GM19099 (cell line): ENCODE measurements around the gene CHMP2A.
A peak's percentile ranks its signal among the peaks of the same experiment; 100 is the strongest.

Experiments
- POLR2A ChIP-seq: IDR thresholded peaks from 3 replicates; pipeline ENCODE4 v1.6.1; 2011; ENCODE audit warnings: low read depth; ENCODE audit not compliant: insufficient read length; ENCODE audit errors: extremely low read depth

Gene CHMP2A

DNA sequence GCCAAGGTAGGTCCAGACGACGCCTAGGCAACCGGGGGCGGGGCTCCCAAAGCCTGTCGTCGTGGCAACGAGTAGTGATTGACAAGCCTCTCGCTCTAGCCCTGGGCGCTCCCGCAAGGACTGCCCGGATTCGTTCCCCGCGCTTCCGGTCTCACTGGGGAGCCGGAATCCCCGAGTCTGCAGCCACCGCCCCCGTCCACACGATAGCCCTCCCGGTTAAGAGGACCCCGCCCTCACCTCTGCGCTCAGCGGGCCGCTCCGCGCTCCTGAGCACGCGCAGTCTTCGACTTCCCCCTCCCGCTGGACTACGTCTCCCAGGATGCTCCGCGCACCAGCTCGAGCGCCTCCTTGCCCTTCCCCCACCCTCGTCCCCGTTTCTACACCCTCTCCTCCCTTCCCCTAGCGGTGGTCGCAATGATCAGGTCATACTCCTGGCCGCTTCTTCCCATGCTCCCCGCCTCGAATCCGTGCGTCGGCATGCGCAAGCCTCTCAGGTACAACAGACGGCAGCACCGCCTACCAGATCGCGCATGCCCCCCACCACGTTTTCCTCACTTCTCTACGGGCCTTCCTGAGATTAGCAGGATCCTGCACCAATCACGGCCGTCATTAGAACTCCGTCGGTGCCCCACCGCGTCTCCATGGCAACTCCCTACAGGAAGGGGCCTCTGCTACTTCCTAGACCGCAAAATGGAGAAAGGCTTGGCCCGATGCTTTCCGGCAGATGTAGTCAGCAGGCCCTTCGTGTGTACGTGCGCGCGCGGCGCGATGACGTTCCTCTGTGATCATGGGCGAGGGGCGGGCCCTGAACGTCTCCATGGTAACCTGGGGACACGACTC, 18.1 kb upstream of the CHMP2A start, which contains the start of gene MZF1:
Gene MZF1, minus strand, starts transcription at position 518 of the 840 bp plus-strand sequence. CDS start 1,946 bp downstream, outside the sequence.
- TF ChIP-seq POLR2A = peak; percentile 40

DNA sequence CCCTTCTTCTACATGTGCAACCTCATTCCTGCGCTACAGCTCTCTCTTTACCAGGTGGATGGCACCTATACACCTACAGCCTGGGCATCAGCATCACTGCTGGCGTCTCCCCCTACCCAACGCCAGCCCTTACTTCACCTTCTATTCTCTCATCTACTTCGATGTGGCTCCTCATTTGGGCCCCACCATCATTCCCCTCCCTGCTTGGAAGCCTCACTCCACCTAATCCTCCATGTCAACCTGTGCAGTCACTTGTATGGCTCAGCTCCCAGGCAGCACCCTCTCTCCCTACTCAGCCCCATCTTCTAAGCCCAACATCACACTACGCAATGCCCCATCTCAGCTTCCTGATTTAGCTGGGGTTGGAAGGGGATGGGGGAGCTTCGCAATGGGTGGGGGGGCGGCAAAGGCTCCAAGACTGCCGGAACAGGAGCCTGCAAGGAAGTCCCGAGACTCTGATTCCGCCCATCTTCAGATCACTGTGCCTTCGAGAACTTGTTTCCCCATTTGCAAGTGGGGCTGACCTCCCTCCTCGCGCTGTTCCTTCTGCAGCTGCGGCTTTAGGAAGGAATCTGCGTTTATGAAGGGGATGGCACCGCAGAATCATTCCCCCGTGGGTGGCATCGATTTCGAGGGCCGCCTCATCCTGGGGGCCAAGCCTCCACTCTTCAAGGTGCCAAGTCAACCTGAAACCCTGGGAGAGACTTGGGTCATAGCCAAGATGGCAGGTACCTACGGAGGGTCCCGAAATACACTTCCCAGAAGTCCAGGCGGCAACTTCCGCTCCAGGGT, 17.3 kb upstream of the CHMP2A start:
- TF ChIP-seq POLR2A = peak; percentile 53

DNA sequence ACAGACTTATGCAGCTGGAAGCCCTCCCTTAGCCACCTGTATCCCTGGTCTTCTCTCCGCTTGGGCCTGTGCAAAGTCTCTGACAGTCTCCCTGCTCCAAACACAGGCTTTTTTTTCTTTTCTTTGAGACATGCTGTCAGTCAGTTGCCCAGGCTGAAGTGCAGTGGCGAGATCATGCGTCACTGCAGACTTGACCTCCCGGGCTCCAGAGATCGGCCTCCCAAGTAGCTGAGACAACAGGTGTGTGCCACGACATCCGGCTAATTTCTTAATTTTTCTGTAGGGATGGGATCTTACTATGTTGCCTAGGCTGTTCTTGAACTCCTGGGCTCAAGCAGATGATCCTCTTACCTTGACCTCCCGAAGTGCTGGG, 16.7 kb upstream of the CHMP2A start:
- TF ChIP-seq POLR2A = no peak

DNA sequence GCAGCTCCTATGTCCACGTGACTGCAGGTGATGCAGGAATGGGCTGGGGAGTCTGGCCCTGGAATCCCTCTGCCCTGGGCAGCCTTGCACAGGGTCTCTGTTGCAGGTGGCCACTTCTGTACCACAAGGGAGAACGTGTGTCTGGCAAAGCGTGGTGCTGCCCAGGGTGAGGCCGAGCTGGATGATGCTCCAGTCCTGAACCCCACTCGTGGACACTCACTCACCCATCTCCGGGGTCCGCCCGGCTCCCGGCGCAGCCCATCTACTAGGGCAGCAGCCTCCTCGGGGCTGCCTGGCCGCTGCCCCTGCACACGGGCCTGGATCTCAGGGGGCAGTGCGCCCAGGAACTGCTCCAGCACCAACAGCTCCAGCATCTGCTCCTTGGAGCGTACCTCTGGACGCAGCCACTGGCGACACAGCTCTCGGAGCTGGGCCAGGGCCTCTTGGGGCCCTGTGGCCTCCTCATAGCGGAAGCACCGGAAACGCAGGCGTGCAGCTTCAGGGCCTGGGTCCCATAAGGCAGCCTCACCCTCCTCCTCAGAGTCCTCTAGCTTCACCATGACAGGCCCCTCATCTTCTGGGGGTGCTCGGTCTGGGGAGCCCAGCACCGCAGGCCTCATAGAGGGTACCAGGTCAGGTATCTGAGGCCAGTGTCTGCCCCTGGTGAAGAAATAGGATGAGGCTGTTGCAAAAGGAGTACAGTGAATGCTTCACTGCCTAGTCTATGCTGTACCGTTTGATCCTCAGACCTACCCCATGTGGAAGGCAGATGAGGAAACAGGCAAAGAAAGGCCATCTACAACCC, 16.1 kb upstream of the CHMP2A start:
- no peak for TF ChIP-seq POLR2A

DNA sequence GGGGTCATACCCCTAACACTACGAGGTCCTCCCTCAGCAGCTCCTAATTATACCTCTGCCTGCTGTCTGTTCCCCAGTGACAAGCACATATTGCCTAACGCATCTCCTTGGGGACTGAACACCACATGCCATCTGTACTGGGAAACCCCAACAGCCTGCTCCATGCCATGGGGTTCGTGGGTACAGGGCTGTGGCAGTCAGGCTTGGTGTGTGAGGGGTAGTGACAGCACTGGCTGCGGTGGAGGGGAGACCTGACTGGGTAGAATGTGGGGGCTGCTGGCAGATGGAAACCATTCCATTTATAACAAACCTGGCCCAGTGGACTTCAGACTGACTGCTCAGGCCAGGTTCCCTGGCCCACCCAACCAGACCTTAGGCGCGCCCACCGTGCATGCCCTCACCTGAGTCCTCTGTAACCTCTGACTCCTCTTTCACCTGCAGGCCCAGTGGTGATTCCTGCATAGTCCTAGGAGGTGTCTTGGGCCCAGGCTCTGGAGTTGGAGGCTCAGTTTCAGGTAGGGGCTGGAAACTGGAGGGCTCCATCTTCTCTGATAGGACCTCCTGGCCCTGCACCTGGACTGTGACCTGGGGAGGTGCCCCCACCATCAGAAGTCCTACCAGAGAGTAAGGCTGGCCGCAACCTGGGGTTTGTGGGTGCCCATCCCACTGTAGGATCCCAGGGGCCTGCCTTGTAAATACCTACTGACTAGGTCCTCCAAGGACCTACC, 15.2 kb upstream of the CHMP2A start:
- no peak for TF ChIP-seq POLR2A

DNA sequence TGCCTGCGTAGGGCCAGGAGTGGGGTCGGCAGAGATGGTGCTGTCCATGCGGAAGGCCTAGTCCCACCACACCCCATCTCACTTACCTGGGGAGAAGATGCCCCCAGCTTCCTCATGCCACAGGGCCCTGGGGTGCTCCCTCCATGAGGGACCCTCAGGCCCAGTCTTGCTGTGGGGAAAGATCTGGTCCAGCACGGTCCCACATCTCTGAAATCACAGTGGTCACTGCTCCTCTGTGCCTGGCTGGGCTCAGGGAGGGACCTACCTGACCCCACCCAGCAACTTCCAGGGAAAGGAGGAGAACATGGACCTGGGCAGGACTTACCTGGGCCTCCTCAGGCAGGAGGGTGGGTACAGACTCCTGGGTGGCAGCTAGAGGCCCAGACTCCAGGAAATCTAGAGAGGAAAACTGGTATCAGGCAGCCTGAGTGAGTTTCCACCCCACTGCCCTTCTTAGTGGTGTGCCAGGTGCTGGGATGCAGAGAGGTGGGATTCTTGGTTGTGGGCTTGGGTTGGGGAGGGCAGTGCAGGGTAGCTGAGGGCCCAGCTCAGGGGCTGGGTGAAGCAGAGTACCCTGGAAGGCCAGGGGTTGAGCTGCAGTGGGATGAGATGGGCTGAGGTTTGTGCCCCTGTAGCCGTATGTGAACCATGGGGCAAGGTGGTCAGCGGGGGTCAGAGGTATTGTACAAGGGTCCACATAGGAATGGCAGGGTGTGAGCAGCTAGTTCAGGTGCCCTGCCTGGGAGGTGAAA, 14.5 kb upstream of the CHMP2A start:
- TF ChIP-seq POLR2A = no peak

DNA sequence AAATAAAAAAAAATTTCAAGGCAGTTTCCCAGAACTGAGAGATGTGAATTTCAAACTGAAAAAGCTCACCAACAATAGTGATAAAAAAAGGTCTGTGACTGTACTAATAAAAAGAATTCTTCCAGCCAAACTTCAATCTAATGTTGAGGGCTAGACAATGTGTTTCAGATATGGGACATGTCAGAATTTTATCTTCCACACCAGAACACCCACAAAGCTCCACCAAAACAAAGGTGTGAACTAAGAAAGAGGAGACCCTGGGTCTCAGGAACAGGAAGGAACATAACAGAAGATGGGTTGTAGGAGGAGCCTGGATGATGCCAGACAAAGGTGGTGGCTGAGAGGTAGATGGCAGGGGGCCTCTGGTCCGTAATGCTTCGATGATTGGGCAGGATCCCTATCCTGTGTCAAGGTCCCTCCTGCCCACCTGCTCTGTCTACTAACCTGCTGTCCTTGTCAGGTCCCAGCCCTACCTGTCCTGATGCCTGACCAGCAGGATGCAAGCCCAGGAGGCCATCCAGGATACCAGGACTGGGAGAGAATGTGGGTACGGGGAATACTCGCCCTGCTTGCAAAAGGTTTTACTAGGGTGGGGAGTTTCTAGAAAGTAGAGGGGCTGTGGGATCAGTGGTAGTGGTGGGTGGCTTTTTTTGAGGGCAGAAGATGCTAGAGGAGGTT, 13.7 kb upstream of the CHMP2A start:
- TF ChIP-seq POLR2A = no peak

DNA sequence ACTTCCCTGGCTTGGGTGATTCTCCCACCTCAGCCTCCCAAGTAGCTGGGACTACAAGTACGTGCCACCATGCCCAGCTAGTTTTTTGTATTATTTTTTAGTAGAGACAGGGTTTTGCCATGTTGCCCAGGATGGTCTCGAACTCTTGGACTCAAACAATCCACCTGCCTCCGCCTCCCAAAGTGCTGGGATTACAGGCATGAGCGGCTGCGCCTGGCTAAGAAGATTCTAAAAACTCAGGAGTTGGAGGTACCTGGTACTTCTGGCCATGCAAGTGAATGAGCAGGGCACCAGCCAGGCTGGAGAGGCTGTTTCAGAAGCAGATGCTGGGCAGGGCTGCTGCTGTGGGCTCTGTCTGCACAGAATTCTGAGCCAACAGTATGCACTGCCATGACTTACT, 12.1 kb upstream of the CHMP2A start:
- no peak for TF ChIP-seq POLR2A

DNA sequence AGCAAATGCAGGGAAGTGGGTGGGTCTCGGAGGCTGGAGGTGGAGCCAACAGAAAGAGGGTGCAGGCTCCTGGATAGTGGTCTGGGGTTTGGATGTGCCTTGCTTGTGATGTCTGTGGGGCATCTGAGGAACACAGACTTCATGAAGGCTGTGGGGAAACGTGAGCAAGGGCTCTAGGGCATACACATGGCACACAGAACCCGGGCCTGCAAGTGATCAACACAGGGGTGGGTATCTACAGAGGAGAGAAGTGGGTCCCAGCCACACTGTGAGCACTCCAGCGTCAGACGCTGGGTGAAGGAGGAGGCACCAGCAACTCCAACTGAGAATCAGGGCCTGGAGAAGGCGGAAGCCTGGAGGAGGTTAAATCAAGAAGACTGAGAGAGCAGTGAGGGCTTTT, 8.9 kb upstream of the CHMP2A start:
- no peak for TF ChIP-seq POLR2A

DNA sequence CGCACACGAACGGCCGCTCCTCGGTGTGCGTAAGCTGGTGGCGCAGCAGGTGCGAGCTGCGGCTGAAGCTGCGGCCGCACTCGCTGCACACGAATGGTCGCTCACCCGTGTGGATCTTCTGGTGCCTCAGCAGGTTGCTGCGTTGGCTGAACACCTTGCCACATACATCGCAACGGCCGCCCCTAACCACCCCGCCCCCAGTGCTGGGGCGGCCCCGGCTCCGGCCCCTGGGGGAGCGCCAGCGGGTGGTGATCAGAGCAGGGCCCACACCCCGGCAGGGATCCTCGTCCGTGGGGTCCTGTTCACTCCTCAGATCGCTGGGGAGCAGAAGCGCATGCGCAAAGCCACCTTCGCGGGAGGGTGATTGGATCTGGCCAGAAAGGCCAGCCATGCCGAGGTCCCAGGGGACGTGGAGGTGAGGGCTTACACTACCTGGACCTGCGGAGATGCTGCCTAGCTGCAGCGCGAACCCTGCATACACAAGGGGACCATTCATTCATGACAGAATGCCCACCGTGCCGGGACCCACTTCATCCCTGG, 8.2 kb upstream of the CHMP2A start:
- TF ChIP-seq POLR2A = no peak

DNA sequence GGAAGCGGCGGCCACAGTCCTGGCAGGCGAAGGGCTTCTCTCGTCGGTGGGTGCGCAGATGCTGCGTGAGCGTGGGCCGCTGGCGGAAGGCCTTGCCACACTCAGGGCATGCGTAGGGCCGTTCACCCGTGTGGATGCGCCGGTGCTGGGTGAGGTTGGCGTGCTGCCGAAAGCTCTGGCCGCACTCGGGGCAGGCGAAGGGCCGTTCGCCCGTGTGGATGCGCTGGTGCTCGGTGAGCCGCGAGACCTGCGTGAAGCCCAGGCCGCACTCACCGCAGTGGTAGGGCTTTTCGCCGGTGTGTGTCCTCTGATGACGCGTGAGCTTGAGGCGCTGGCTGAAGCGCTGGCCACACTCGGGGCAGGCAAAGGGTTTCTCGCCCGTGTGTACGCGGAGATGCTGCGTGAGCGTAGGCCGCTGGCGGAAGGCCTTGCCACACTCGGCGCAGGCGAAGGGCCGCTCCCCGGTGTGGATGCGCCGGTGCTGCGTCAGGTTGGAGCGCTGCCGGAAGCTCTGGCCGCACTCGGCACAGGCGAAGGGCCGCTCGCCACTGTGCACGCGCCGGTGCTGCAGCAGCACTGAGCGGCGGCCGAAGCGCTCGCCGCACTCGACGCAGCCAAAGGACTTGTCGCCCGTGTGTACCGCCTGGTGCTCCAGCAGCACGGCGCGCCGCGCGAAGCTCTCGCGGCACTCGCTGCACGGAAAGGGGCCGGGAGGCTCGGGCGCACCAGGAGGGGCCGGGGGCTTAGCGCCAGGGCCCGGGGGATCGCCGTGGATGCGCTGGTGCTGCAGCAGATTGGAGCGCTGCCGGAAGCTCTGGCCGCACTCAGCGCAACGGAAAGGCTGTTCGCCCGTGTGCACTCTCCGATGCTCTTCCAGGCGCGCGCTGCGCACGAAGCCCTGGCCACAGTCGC, 7.5 kb upstream of the CHMP2A start:
- peak; percentile 48 for TF ChIP-seq POLR2A

DNA sequence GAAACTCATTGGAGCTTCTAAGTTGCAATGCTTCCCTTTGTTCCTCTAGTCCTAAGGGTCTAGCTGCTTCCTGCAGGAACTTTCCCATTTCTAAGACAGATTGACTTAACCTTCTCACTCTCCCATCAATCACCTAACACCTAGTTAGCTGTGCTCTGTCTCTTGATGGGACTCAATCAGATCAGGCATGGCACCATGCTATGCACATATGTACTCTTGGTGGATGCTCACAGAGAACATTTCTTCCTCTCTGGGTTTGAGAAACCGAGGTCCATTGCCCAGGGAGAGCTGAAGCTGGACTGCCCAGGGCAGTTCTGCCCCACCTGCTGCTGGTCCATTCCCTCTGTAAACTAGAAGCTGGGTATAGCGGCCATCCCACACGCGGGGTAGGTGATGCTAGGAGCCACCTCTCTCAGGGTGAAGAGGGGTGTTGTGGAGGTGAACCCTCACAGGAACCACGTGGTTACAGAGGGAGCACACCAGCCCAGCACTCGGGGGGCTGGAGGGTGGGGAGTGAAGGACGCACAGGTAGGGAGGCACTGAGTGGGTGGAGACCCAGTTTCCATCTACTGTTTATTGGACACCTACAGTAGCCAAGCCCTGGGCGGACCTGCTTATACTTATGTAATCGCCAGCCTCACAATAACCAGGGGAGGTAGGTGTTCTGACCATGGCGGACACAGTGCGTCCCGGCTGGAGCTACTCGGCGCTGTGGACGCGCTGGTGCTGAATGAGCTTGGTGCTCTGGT, 6.6 kb upstream of the CHMP2A start:
- TF ChIP-seq POLR2A = no peak

DNA sequence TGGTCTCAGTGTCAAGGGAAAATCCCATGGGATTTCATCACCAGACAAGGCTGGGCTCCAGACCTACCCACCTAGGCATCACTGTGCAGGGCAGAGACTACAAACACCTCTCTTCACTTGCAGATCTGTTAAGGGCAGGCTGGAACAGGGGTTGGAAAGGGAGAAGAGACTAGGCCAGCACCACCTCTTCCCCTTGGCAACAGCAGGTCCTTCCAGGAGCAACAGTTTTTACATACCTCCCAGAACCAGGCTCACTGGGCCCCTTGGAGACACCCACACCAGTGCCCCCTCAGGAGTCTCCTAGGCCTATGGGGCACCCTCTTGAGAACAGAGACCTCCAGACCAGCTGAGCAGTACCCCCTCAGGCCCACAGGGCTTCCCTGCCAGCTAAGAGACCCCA, 6.0 kb upstream of the CHMP2A start:
- TF ChIP-seq POLR2A = no peak
